Measurements from ENCODE around the gene GIMAP8.
A peak's percentile ranks its signal among the peaks of the same experiment; 100 is the strongest.
"Not testable (repeated sequence)": the region's sequence is repeated elsewhere in the genome, so short reads cannot be mapped to it uniquely, and the experiment has no call there.

Gene GIMAP8

GRCh38 chr7:150515248-150516147, 65.1 kb downstream of the GIMAP8 start:
- DNase-seq = peak; percentile 2 to 6

DNA sequence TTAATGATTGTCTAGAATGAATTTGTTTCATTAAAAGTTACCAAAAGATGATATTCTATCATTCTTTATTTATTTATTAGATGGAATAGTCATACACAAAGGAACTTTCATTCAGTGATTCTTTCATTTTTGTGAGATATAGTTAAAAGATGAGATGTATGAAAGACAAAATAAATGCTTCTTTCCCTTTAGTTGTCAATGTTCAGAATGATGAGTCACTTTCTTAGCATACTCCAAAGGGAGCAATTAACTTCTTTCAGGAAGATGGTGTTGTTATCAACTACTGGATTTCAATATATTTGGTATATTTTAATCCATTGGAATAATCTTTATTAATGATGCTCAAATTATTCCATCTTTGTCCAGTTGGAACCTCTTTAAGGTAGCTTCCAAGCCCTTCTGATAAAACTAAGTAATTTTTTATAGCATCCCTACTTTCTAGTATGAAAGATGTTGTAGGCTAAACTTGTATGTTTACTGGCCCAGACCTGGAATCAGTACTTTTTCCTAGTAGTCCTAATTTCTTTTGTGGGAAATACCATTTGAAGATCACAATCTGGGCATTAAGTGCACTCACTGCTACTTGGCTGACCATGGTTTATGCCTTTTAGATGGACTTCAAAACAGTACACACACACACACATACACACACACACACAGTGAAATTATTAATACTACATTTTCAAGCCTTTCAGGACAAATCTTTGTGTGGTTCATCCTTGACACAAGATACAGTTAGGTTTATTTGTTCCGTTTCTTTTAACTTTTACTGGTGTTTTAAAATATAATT, 66.7 kb downstream of the GIMAP8 start:
- no peak for DNase-seq

DNA sequence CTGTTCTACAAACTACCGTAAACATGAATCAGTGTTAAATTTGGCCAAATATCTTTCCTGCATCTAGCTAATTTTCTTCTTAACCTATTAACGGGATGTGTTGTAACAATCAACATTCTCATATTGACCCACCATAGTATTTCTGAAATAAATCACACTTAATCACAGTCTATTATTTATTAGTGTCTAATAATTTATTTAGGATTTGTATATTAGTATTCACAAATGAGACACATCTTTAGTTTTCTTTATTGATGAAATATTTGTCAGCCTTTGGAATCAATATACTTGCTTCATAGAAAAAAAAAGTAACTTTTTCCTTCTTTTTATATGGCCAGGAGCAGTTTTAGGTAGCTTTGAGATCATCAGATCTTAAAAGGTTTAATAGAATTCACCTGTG, 68.9 kb downstream of the GIMAP8 start:
- no peak for DNase-seq

GRCh38 chr7:150520145-150520544, 69.7 kb downstream of the GIMAP8 start:
- DNase-seq = no peak

GRCh38 chr7:150522931-150523330, 72.5 kb downstream of the GIMAP8 start:
- DNase-seq = not testable (repeated sequence)

DNA sequence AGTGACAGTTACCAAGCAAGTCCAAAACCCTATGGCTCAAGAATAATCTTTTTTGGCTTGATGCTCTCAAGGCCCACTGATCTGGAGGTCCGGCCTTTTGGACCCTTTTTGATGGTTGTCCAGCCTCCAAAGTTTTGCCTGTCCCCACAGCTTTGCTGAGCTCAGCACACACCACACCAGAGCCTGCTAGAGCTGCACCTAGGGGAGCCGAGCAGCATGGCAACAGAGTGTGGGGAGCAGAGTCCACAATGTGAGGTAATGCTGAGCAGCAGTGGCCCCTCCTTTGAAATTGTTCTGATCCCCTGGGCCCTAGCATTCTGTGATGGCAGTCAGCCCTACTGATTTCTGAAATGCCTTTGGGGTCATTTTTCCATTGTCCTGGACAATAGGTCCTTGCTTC, 73.6 kb downstream of the GIMAP8 start:
- DNase-seq = no peak

All from inflammatory macrophage (primary cell).